Liver (tissue), 9 donors: ENCODE results near the gene DAPK1. TPM values are rescaled to one million over a fixed set of nuclear protein-coding genes. Genes with fewer than 3 reads are reported as not detected.

Experiments
- DNase-seq: peaks from one replicate; pipeline ENCODE4 v3.0.0-alpha.2; 2017; ENCODE audit warnings: low spot score
- H3K27ac ChIP-seq, 2 donors: one replicate each; pipeline ENCODE4 v1.7.0; 2013; ENCODE audit warnings: inconsistent platforms in 2 of 2, low read length in 2 of 2, control low read depth in 1 of 2, low read depth in 1 of 2, mild to moderate bottlenecking in 1 of 2
- H3K27me3 ChIP-seq, 4 donors: one replicate each; pipeline versions ENCODE4 v1.6.1 to v1.7.0; 2013; ENCODE audit warnings: low read length in 3 of 4, inconsistent platforms in 1 of 4, mild to moderate bottlenecking in 1 of 4, moderate library complexity in 1 of 4; ENCODE audit not compliant: control insufficient read depth in 4 of 4, insufficient read depth in 4 of 4
- H3K36me3 ChIP-seq, 4 donors: one replicate each; pipeline versions ENCODE4 v1.6.1 to v1.7.0; 2013; ENCODE audit warnings: low read length in 3 of 4, mild to moderate bottlenecking in 3 of 4, low read depth in 1 of 4, moderate library complexity in 1 of 4; ENCODE audit not compliant: control insufficient read depth in 4 of 4, insufficient read depth in 3 of 4
- H3K4me1 ChIP-seq, 4 donors: one replicate each; pipeline versions ENCODE4 v1.6.1 to v1.7.0; 2013; ENCODE audit warnings: low read length in 3 of 4, mild to moderate bottlenecking in 3 of 4, moderate library complexity in 1 of 4; ENCODE audit not compliant: control insufficient read depth in 4 of 4, insufficient read depth in 4 of 4
- H3K4me3 ChIP-seq, 3 donors: one replicate each; pipeline versions ENCODE4 v1.6.1 to v1.7.0; 2013; ENCODE audit warnings: low read length in 3 of 3, control low read depth in 1 of 3, low read depth in 1 of 3, mild to moderate bottlenecking in 1 of 3
- H3K9ac ChIP-seq, 2 donors: one replicate each; pipeline ENCODE4 v1.7.0; 2013; ENCODE audit warnings: low read length in 2 of 2, mild to moderate bottlenecking in 2 of 2, moderate library complexity in 2 of 2, control low read depth in 1 of 2, low read depth in 1 of 2
- H3K9me3 ChIP-seq, 4 donors: one replicate each; pipeline versions ENCODE4 v1.6.1 to v1.7.0; 2013; ENCODE audit warnings: low read length in 3 of 4; ENCODE audit not compliant: control insufficient read depth in 4 of 4
- EGR1 ChIP-seq, 2 donors: IDR thresholded peaks; 2 replicates each; pipeline ENCODE4 v1.6.1; 2016 to 2018; ENCODE audit warnings: antibody characterized with exemption in 2 of 2, low read depth in 2 of 2
- FOXA1 ChIP-seq: IDR thresholded peaks from 2 replicates; pipeline ENCODE4 v1.6.1; 2016; ENCODE audit warnings: antibody characterized with exemption
- FOXA2 ChIP-seq: IDR thresholded peaks from 2 replicates; pipeline ENCODE4 v1.6.1; 2016; ENCODE audit warnings: antibody characterized with exemption
- GABPA ChIP-seq, 2 donors: IDR thresholded peaks in 1 of 2; conservative IDR thresholded peaks in 1 of 2; 2 replicates each; pipeline ENCODE4 v1.6.1; 2016; ENCODE audit warnings: antibody characterized with exemption in 2 of 2, mild to moderate bottlenecking in 1 of 2, moderate library complexity in 1 of 2
- HNF4A ChIP-seq, 2 donors: conservative IDR thresholded peaks; 2 replicates each; pipeline ENCODE4 v1.6.1; 2016; ENCODE audit warnings: antibody characterized with exemption in 2 of 2, mild to moderate bottlenecking in 2 of 2
- HNF4G ChIP-seq: IDR thresholded peaks from 2 replicates; pipeline ENCODE4 v1.6.1; 2016; ENCODE audit warnings: antibody characterized with exemption
- JUND ChIP-seq, 2 donors: IDR thresholded peaks; 2 replicates each; pipeline ENCODE4 v1.6.1; 2016; ENCODE audit warnings: antibody characterized with exemption in 2 of 2
- NR2F2 ChIP-seq: IDR thresholded peaks from 2 replicates; pipeline ENCODE4 v1.6.1; 2016; ENCODE audit warnings: antibody characterized with exemption
- RAD21 ChIP-seq, 2 donors: IDR thresholded peaks; 2 replicates each; pipeline ENCODE4 v1.6.1; 2016; ENCODE audit warnings: antibody characterized with exemption in 2 of 2, mild to moderate bottlenecking in 2 of 2
- RXRA ChIP-seq, 2 donors: IDR thresholded peaks; 2 replicates each; pipeline ENCODE4 v1.6.1; 2017 to 2018; ENCODE audit warnings: antibody characterized with exemption in 2 of 2, mild to moderate bottlenecking in 1 of 2
- SP1 ChIP-seq: IDR thresholded peaks from 2 replicates; pipeline ENCODE4 v1.6.1; 2018; ENCODE audit warnings: antibody characterized with exemption, mild to moderate bottlenecking
- TAF1 ChIP-seq: conservative IDR thresholded peaks from 2 replicates; pipeline ENCODE4 v1.6.1; 2016; ENCODE audit warnings: antibody characterized with exemption, mild to moderate bottlenecking
- YY1 ChIP-seq: IDR thresholded peaks from 2 replicates; pipeline ENCODE4 v1.6.1; 2016; ENCODE audit warnings: antibody characterized with exemption, mild to moderate bottlenecking
- WGBS: extraction: QIAGEN DNeasy Blood & Tissue Kit; methylation state at CpG from one replicate; pipeline ENCODE4 v1.1.7; 2013; 5-methylcytosine and 5-hydroxymethylcytosine counted together
- polyA plus RNA-seq, 2 donors: library from polyadenylated mRNA; stranded (reverse) in 1 of 2; unstranded in 1 of 2; fragments of 200-250 nt in 1 of 2; fragments of >200 nt in 1 of 2; fragmentation: Nextera tagmentation in 1 of 2; extraction: Ambion mirVana in 1 of 2; gene quantifications; one replicate each; pipeline versions ENCODE4 v1.2.1 to v1.2.3, GENCODE V29; 2013 to 2015
- total RNA-seq, 2 donors: library from RNA; depleted of rRNA; stranded (reverse); fragments of >200 nt; gene quantifications; one replicate each; pipeline ENCODE4 v1.2.3, GENCODE V29; 2014
- TF ChIP-seq, protein P1 (sequence below): fragments of 150-350 bp; IDR thresholded peaks from 2 replicates; pipeline ENCODE4 v1.5.1; 2017; ENCODE audit warnings: improper control_type of control experiment, low read depth, low read length; ENCODE audit not compliant: missing input control
- TF ChIP-seq, protein P2 (sequence below): IDR thresholded peaks from 2 replicates; pipeline ENCODE4 v1.6.1; 2016; ENCODE audit warnings: antibody characterized with exemption
- TF ChIP-seq, protein P3 (sequence below): IDR thresholded peaks from 2 replicates; pipeline ENCODE4 v1.6.1; 2016; ENCODE audit warnings: antibody characterized with exemption
- TF ChIP-seq, protein P4 (sequence below): IDR thresholded peaks from 2 replicates; pipeline ENCODE4 v1.6.1; 2016; ENCODE audit warnings: antibody characterized with exemption
- TF ChIP-seq, protein P5 (sequence below): IDR thresholded peaks from 2 replicates; pipeline ENCODE4 v1.6.1; 2016; ENCODE audit warnings: antibody characterized with exemption, mild to moderate bottlenecking
- donor health status: healthy.
- donor health status: healthy.
- donor health status: healthy.
- donor health status: healthy.
- donor health status: healthy.

DAPK1 gene
- total and polyA plus RNA-seq, 4 donors, result 14.0 to 40.8 (median 21.8) TPM

DNA sequence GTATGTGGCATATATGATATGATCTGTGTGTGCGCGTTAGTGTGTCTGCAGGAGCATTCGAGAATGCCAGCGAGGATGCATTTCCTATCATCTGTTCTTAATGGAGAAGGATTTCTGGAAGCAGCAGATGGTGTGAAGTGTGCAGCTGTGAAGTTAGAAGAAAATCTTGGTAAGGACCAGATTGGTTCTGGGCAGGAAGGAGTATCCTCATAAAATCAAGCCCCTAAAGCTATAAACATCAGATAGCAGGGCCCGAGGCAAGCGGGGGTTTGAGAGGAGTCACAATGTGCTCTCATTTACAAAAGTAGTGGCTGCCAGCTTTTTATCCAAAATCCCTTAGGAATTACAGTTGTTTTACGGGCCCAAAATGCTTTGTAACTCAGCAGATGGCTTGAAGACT, 40.0 kb downstream of the DAPK1 start:
- WGBS, result 88% methylated on average over 7 of the region's 7 CpGs

More for the DNA sequence above, 40.0 kb downstream of the DAPK1 start:
- no peak for DNase-seq
- H3K4me3 ChIP-seq, result no peak overlapping the region
- H3K4me1 ChIP-seq, result peaks cover 0 to 2% (median 0%) of the 10 kb centered on the region in 4 donors
- H3K36me3 ChIP-seq, result peaks cover 0 to 18% (median 2%) of the 10 kb centered on the region in 4 donors
- TF ChIP-seq, protein P1, sequence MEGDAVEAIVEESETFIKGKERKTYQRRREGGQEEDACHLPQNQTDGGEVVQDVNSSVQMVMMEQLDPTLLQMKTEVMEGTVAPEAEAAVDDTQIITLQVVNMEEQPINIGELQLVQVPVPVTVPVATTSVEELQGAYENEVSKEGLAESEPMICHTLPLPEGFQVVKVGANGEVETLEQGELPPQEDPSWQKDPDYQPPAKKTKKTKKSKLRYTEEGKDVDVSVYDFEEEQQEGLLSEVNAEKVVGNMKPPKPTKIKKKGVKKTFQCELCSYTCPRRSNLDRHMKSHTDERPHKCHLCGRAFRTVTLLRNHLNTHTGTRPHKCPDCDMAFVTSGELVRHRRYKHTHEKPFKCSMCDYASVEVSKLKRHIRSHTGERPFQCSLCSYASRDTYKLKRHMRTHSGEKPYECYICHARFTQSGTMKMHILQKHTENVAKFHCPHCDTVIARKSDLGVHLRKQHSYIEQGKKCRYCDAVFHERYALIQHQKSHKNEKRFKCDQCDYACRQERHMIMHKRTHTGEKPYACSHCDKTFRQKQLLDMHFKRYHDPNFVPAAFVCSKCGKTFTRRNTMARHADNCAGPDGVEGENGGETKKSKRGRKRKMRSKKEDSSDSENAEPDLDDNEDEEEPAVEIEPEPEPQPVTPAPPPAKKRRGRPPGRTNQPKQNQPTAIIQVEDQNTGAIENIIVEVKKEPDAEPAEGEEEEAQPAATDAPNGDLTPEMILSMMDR, result no peak
- no peak for TF ChIP-seq HNF4G
- TF ChIP-seq, protein P2, sequence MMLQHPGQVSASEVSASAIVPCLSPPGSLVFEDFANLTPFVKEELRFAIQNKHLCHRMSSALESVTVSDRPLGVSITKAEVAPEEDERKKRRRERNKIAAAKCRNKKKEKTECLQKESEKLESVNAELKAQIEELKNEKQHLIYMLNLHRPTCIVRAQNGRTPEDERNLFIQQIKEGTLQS, result no peak
- TF ChIP-seq, protein P3, sequence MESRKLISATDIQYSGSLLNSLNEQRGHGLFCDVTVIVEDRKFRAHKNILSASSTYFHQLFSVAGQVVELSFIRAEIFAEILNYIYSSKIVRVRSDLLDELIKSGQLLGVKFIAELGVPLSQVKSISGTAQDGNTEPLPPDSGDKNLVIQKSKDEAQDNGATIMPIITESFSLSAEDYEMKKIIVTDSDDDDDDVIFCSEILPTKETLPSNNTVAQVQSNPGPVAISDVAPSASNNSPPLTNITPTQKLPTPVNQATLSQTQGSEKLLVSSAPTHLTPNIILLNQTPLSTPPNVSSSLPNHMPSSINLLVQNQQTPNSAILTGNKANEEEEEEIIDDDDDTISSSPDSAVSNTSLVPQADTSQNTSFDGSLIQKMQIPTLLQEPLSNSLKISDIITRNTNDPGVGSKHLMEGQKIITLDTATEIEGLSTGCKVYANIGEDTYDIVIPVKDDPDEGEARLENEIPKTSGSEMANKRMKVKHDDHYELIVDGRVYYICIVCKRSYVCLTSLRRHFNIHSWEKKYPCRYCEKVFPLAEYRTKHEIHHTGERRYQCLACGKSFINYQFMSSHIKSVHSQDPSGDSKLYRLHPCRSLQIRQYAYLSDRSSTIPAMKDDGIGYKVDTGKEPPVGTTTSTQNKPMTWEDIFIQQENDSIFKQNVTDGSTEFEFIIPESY, result no peak
- TF ChIP-seq JUND (IDR thresholded peaks at IDR 0.05), result no peak
- no peak for TF ChIP-seq TAF1
- TF ChIP-seq GABPA (IDR thresholded peaks at IDR 0.05 in 1 of 2, conservative IDR thresholded peaks at IDR 0.05 in 1 of 2), result no peak
- no peak for TF ChIP-seq FOXA1
- TF ChIP-seq EGR1 (IDR thresholded peaks at IDR 0.05; ENCODE audit: low read depth in 2 of 2), result no peak
- TF ChIP-seq FOXA2, result no peak
- TF ChIP-seq RXRA (IDR thresholded peaks at IDR 0.05), result no peak
- TF ChIP-seq, protein P4, sequence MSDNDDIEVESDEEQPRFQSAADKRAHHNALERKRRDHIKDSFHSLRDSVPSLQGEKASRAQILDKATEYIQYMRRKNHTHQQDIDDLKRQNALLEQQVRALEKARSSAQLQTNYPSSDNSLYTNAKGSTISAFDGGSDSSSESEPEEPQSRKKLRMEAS, result no peak
- TF ChIP-seq NR2F2, result no peak
- TF ChIP-seq YY1, result no peak
- no peak for TF ChIP-seq HNF4A (conservative IDR thresholded peaks at IDR 0.05)
- TF ChIP-seq, protein P5, sequence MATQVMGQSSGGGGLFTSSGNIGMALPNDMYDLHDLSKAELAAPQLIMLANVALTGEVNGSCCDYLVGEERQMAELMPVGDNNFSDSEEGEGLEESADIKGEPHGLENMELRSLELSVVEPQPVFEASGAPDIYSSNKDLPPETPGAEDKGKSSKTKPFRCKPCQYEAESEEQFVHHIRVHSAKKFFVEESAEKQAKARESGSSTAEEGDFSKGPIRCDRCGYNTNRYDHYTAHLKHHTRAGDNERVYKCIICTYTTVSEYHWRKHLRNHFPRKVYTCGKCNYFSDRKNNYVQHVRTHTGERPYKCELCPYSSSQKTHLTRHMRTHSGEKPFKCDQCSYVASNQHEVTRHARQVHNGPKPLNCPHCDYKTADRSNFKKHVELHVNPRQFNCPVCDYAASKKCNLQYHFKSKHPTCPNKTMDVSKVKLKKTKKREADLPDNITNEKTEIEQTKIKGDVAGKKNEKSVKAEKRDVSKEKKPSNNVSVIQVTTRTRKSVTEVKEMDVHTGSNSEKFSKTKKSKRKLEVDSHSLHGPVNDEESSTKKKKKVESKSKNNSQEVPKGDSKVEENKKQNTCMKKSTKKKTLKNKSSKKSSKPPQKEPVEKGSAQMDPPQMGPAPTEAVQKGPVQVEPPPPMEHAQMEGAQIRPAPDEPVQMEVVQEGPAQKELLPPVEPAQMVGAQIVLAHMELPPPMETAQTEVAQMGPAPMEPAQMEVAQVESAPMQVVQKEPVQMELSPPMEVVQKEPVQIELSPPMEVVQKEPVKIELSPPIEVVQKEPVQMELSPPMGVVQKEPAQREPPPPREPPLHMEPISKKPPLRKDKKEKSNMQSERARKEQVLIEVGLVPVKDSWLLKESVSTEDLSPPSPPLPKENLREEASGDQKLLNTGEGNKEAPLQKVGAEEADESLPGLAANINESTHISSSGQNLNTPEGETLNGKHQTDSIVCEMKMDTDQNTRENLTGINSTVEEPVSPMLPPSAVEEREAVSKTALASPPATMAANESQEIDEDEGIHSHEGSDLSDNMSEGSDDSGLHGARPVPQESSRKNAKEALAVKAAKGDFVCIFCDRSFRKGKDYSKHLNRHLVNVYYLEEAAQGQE, result no peak
- no peak for TF ChIP-seq SP1
- no peak for TF ChIP-seq RAD21 (IDR thresholded peaks at IDR 0.05)
- H3K9me3 ChIP-seq, result no peaks in the 10 kb centered on the region
- H3K27ac ChIP-seq, result no peak overlapping the region
- H3K9ac ChIP-seq, result no peak overlapping the region
- H3K27me3 ChIP-seq, result no peaks in the 10 kb centered on the region
